ENCODE results near the gene WASF3.

DNA sequence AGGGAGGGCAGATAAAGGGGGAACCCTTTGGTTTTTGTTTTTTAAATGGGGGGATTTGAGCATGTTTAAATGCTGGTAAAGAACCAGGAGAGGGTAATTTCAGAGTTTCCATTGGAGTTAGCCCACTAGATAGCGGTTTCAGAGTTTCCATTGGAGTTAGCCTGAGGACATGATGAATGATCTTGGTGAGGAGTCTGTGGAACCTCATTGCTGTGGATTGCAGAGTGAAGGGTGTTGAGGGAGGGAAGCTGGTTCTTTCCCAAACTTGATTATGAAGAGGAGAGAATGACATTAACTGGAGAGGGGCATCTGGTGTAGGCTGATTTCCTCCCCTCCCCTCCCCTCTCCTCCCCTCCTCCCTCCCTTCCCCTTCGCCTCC, 5.0 kb downstream of the WASF3 start:
- TF ChIP-seq, protein P1, sequence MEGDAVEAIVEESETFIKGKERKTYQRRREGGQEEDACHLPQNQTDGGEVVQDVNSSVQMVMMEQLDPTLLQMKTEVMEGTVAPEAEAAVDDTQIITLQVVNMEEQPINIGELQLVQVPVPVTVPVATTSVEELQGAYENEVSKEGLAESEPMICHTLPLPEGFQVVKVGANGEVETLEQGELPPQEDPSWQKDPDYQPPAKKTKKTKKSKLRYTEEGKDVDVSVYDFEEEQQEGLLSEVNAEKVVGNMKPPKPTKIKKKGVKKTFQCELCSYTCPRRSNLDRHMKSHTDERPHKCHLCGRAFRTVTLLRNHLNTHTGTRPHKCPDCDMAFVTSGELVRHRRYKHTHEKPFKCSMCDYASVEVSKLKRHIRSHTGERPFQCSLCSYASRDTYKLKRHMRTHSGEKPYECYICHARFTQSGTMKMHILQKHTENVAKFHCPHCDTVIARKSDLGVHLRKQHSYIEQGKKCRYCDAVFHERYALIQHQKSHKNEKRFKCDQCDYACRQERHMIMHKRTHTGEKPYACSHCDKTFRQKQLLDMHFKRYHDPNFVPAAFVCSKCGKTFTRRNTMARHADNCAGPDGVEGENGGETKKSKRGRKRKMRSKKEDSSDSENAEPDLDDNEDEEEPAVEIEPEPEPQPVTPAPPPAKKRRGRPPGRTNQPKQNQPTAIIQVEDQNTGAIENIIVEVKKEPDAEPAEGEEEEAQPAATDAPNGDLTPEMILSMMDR (IDR thresholded peaks at IDR 0.05) = no peak
- TF ChIP-seq EZH2 (IDR thresholded peaks at IDR 0.05) (no peak), EZH2phosphoT487 (IDR thresholded peaks at IDR 0.05) (no peak)
